Measurements from ENCODE around the gene SLIT3. TPM values are rescaled to one million over a fixed set of nuclear protein-coding genes. Genes with fewer than 3 reads are reported as not detected.

Gene SLIT3
- polyA plus RNA-seq, 1 of the 3 experiments (the other 2 are of a cell fraction): 119 TPM

DNA sequence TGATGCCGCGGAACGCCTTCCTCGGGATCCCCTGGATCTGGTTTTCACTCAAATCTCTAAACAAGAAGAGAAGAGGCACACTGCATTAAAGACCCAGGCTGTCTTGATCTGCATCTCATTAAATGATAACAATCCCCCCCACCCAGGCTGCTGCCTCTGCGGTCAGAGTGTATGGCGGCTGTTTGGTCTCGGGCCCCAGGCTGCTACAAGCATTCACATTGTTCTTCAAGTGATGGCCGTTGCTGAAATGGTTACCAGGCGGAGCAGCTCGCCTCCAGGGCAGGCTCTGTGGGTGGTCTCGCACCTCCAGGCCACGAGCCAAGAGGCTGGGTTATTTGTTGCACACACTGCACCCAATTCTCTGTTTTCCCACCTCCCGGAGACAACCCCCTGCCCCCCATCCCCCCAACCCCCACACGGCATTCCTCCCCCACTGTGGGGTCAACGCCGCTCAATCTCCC, 417.6 kb downstream of the SLIT3 start:
- Histone ChIP-seq H3K4me2 (no peak overlapping the region), H3K36me3 (replicated peaks in 1 of 2; ENCODE audit: control insufficient read depth in 1 of 2, insufficient read depth in 2 of 2, low read length in 1 of 2) (peaks cover 0 to 34% of the 10 kb centered on the region in 2 experiments), H3K27me3 (ENCODE audit: insufficient read depth) (no peaks in the 10 kb centered on the region), H2AFZ (ENCODE audit: low read depth) (no peak overlapping the region), H4K20me1 (ENCODE audit: insufficient read depth) (no peaks in the 10 kb centered on the region), H3F3A (replicated peaks; ENCODE audit: insufficient read depth) (peaks cover 2% of the 10 kb centered on the region), H3K9me2 (no peaks in the 10 kb centered on the region), H3K4me1 (ENCODE audit: control insufficient read depth in 1 of 2, insufficient read depth in 2 of 2, low read depth in 1 of 2, low read length in 1 of 2) (peaks cover 18 to 77% of the 10 kb centered on the region in 2 experiments), H3K4me3 (ENCODE audit: low read depth in 2 of 2, low read length in 1 of 2) (peak overlapping the region in 1 of 2 experiments; percentile 45; a peak in 2 of 4 replicates), H3K9me3 (no peaks in the 10 kb centered on the region), H3K79me2 (ENCODE audit: insufficient read depth) (no peaks in the 10 kb centered on the region), H3K9ac (no peak overlapping the region), H3K27ac (ENCODE audit: low read depth in 2 of 2, low read length in 1 of 2) (peak overlapping the region; percentile 24 to 100; a peak in 3 of 4 replicates)
- ChIA-PET POLR2A (interaction anchor here (0.8 to 10.9 kb wide), 10 partner anchors 34 to 117 kb away, joined by 3 to 190 read pairs (median 19); no protein-coding TSS in a partner anchor), CTCF (interaction anchor here (1.5 to 5.5 kb wide), 3 partner anchors 40 to 177 kb away, joined by 3 to 47 read pairs (median 45); no protein-coding TSS in a partner anchor)
- WGBS (ENCODE audit: low lambda C conversion rate): 70% methylated on average over 15 of the region's 16 CpGs
- TF ChIP-seq GATA2 (CRISPR knock-in tag; IDR thresholded peaks at IDR 0.05): peak; percentile 51
- TF ChIP-seq EP300 (IDR thresholded peaks at IDR 0.05; ENCODE audit: borderline replicate concordance in 1 of 2, low read depth in 1 of 2, low read length in 1 of 2): peak in 1 of 2 experiments; percentile 67; a peak in 1 of 4 replicates
- no peak for TF ChIP-seq MEF2A (IDR thresholded peaks at IDR 0.05; ENCODE audit: borderline replicate concordance, low read depth)
- DNase-seq: peak; percentile 51

DNA sequence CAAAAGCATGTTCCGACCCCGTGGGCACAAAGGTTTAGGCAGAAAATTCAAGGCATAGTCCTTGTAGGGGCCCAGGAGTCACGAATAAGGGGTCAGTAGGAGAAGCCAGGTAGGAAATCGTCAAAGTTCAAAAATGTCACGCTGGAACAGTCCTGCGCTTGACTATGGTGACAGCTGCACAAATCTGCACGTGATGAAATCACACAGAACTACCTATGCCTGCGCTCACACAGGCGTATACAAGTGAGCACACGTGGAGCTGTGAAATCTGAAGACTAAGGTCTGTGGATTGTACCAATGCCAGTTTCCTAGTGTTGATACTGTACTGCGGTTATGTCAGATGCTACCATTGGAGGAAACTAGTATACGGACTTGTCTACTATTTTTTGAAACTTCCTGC, 418.7 kb downstream of the SLIT3 start:
- CTCF ChIA-PET: interaction anchor here (0.7 to 5.5 kb wide), 25 partner anchors 11 to 613 kb away, joined by 3 to 47 read pairs (median 5); no protein-coding TSS in a partner anchor
- POLR2A ChIA-PET: interaction anchor here (0.8 to 10.9 kb wide), 12 partner anchors 35 to 120 kb away, joined by 3 to 190 read pairs (median 6); no protein-coding TSS in a partner anchor
- Histone ChIP-seq H3K79me2 (ENCODE audit: insufficient read depth) (no peaks in the 10 kb centered on the region), H3F3A (replicated peaks; ENCODE audit: insufficient read depth) (peaks cover 2% of the 10 kb centered on the region), H3K9ac (no peak overlapping the region), H3K36me3 (replicated peaks in 1 of 2; ENCODE audit: control insufficient read depth in 1 of 2, insufficient read depth in 2 of 2, low read length in 1 of 2) (peaks cover 0 to 43% of the 10 kb centered on the region in 2 experiments), H4K20me1 (ENCODE audit: insufficient read depth) (no peaks in the 10 kb centered on the region), H3K27ac (ENCODE audit: low read depth in 2 of 2, low read length in 1 of 2) (peak overlapping the region in 1 of 2 experiments; percentile 100; a peak in 2 of 4 replicates), H3K4me3 (ENCODE audit: low read depth in 2 of 2, low read length in 1 of 2) (peak overlapping the region in 1 of 2 experiments; percentile 45; a peak in 2 of 4 replicates), H3K9me3 (no peaks in the 10 kb centered on the region), H3K9me2 (no peaks in the 10 kb centered on the region), H3K27me3 (ENCODE audit: insufficient read depth) (no peaks in the 10 kb centered on the region), H3K4me2 (no peak overlapping the region), H2AFZ (ENCODE audit: low read depth) (no peak overlapping the region), H3K4me1 (ENCODE audit: control insufficient read depth in 1 of 2, insufficient read depth in 2 of 2, low read depth in 1 of 2, low read length in 1 of 2) (peaks cover 18 to 77% of the 10 kb centered on the region in 2 experiments)
- no peak for DNase-seq
- 74% methylated on average over 12 of the region's 12 CpGs for WGBS (ENCODE audit: low lambda C conversion rate)
- no peak for TF ChIP-seq SMC3 (IDR thresholded peaks at IDR 0.05; ENCODE audit: low read depth, low read length)
- TF ChIP-seq MXI1 (IDR thresholded peaks at IDR 0.05; ENCODE audit: low read depth, low read length): peak; percentile 72; the same call in 1 of the 2 replicates

- Histone ChIP-seq H3K27me3 (ENCODE audit: insufficient read depth) (no peaks in the 10 kb centered on the region), H3K79me2 (ENCODE audit: insufficient read depth) (no peaks in the 10 kb centered on the region), H3K9ac (no peak overlapping the region), H4K20me1 (ENCODE audit: insufficient read depth) (no peaks in the 10 kb centered on the region), H3F3A (replicated peaks; ENCODE audit: insufficient read depth) (peaks cover 2% of the 10 kb centered on the region), H3K4me1 (ENCODE audit: control insufficient read depth in 1 of 2, insufficient read depth in 2 of 2, low read depth in 1 of 2, low read length in 1 of 2) (peaks cover 17 to 73% of the 10 kb centered on the region in 2 experiments), H3K4me2 (no peak overlapping the region), H3K27ac (ENCODE audit: low read depth in 2 of 2, low read length in 1 of 2) (peak overlapping the region in 1 of 2 experiments; percentile 100; a peak in 2 of 4 replicates), H3K4me3 (ENCODE audit: low read depth in 2 of 2, low read length in 1 of 2) (peak overlapping the region in 1 of 2 experiments; percentile 45; a peak in 2 of 4 replicates), H3K9me2 (no peaks in the 10 kb centered on the region), H2AFZ (ENCODE audit: low read depth) (no peak overlapping the region), H3K9me3 (no peaks in the 10 kb centered on the region), H3K36me3 (replicated peaks in 1 of 2; ENCODE audit: control insufficient read depth in 1 of 2, insufficient read depth in 2 of 2, low read length in 1 of 2) (peaks cover 0 to 50% of the 10 kb centered on the region in 2 experiments)
- POLR2A ChIA-PET: interaction anchor here (1.0 to 10.9 kb wide), 12 partner anchors 36 to 120 kb away, joined by 3 to 190 read pairs (median 6); no protein-coding TSS in a partner anchor
- CTCF ChIA-PET: interaction anchor here (0.7 to 5.5 kb wide), 31 partner anchors 10 to 612 kb away, joined by 3 to 47 read pairs (median 5); no protein-coding TSS in a partner anchor
- DNase-seq: peak; percentile 62
- WGBS (ENCODE audit: low lambda C conversion rate): 68% methylated on average over 10 of the region's 11 CpGs
- no peak for TF ChIP-seq CTCF (IDR thresholded peaks at IDR 0.05)
- no peak for TF ChIP-seq MEF2A (IDR thresholded peaks at IDR 0.05; ENCODE audit: borderline replicate concordance, low read depth)
- TF ChIP-seq, protein P1, sequence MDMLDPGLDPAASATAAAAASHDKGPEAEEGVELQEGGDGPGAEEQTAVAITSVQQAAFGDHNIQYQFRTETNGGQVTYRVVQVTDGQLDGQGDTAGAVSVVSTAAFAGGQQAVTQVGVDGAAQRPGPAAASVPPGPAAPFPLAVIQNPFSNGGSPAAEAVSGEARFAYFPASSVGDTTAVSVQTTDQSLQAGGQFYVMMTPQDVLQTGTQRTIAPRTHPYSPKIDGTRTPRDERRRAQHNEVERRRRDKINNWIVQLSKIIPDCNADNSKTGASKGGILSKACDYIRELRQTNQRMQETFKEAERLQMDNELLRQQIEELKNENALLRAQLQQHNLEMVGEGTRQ (IDR thresholded peaks at IDR 0.05; ENCODE audit: borderline replicate concordance, low read depth, low read length): no peak
- TF ChIP-seq CHD2 (IDR thresholded peaks at IDR 0.05; ENCODE audit: low read length, partially characterized antibody): peak; percentile 42
- TF ChIP-seq ELF1 (IDR thresholded peaks at IDR 0.05): no peak
- peak in 1 of 2 experiments; percentile 70; a peak in 2 of 4 replicates for TF ChIP-seq EP300 (IDR thresholded peaks at IDR 0.05; ENCODE audit: borderline replicate concordance in 1 of 2, low read depth in 1 of 2, low read length in 1 of 2)
- no peak for TF ChIP-seq RFX5 (IDR thresholded peaks at IDR 0.05; ENCODE audit: low read length)
- peak; percentile 78 for TF ChIP-seq RAD21 (IDR thresholded peaks at IDR 0.05; ENCODE audit: low read length)
These were observed 419.4 kb downstream of the SLIT3 start for GRCh38 chr5:168881427-168882149.

Measured in SK-N-SH (cell line).